ENCODE results near the gene ODF2L. TPM values are rescaled to one million over a fixed set of nuclear protein-coding genes. Genes with fewer than 3 reads are reported as not detected.

ODF2L gene
- total RNA-seq, 4 donors from 2014 or later, result 9.2 to 30.8 (median 21.4) TPM

DNA sequence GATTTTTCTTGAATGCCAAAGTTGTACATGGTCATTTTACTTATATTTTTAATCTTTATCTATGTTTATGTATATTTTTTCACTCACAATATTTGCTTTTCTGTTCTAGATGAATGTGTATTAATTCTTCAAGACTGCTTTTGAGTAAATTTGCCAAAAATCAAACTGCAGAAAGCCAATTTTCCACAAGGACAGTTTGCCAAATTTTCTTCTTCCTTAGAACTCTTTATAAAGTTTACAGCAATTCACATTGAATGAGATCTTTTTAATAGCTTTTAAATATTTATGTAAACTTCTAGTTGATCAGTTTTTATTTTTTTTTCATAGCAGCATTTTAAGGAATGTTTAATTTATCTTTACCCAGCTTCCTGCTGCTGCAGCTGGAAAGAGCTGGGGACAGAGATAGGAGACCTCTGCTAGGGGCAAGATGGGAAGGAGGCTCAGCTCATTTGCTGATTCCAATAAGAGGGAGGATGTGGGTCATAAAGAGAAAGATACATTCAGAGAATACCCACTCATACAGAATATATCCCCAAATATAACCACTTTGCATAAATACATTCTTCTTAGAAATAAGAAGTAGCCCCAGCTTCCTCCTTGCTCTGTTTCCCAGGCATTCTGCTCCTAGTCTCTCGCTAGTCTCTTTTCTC is 93.0 kb downstream of the ODF2L start:
- Histone ChIP-seq H3K9me3 (no peaks in the 10 kb centered on the region), H3K4me3 (no peak overlapping the region), H3K27ac (no peak overlapping the region), H3K36me3 (no peaks in the 10 kb centered on the region), H3K27me3 (no peaks in the 10 kb centered on the region), H3K4me1 (no peaks in the 10 kb centered on the region)
- 91 to 92% methylated on average over 1 of the region's 1 CpG for WGBS, 2 donors (ENCODE audit: low coverage in 1 of 2)
- TF ChIP-seq POLR2A (IDR thresholded peaks at IDR 0.05) (no peak), EP300 (IDR thresholded peaks at IDR 0.05) (no peak), POLR2AphosphoS5 (IDR thresholded peaks at IDR 0.05) (no peak)
- TF ChIP-seq, protein P1, sequence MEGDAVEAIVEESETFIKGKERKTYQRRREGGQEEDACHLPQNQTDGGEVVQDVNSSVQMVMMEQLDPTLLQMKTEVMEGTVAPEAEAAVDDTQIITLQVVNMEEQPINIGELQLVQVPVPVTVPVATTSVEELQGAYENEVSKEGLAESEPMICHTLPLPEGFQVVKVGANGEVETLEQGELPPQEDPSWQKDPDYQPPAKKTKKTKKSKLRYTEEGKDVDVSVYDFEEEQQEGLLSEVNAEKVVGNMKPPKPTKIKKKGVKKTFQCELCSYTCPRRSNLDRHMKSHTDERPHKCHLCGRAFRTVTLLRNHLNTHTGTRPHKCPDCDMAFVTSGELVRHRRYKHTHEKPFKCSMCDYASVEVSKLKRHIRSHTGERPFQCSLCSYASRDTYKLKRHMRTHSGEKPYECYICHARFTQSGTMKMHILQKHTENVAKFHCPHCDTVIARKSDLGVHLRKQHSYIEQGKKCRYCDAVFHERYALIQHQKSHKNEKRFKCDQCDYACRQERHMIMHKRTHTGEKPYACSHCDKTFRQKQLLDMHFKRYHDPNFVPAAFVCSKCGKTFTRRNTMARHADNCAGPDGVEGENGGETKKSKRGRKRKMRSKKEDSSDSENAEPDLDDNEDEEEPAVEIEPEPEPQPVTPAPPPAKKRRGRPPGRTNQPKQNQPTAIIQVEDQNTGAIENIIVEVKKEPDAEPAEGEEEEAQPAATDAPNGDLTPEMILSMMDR (IDR thresholded peaks at IDR 0.05), result no peak
- no peak for ATAC-seq

Small RNA genes lying within 50 kb of the gene (small RNA-seq; reads per million reads assigned to genes)
- gene MIR7856, result 0 reads per million in 4 donors

Other genes with a start within 250 kb of the ODF2L start
- gene COL24A1, start 239.6 kb downstream of the ODF2L start, total RNA-seq, result 1 to 10 TPM; 1.2 to 4.7 (median 3.3) TPM
- gene CLCA2, start 27.8 kb upstream of the ODF2L start, total RNA-seq, result 10 to 100 TPM in 1 of 4 donors, 1 to 10 TPM in 1, under 1 TPM in 1, not detected in 1; 0.19 to 38.3 (median 1.7) TPM
- gene CLCA1, start 72.6 kb upstream of the ODF2L start, total RNA-seq, result not detected
- 10 to 100 TPM in 1 of 4 donors, 1 to 10 TPM in 1, under 1 TPM in 1, not detected in 1; 0.50 to 20.3 (median 2.6) TPM for gene CLCA4, start 150.8 kb upstream of the ODF2L start, total RNA-seq

Measured in gastroesophageal sphincter (tissue), 4 donors.